Body of pancreas (tissue), 4 donors: ENCODE measurements around the gene PDE11A. TPM values are rescaled to one million over a fixed set of nuclear protein-coding genes. Genes with fewer than 3 reads are reported as not detected.

Experiments used
- ATAC-seq: fragments of 150-250 bp; one replicate; pipeline ENCODE4 v1.9.1; 2016
- DNase-seq, 4 donors: peaks; one replicate each; pipeline ENCODE4 v3.0.0-alpha.2; 2019
- H3K27ac ChIP-seq, 4 donors: fragments of 200-600 bp; sonication (generic); 1 replicate in 3 of 4; 2 replicates in 1 of 4; pipeline versions ENCODE4 v1.5.1 to v1.6.1; 2016 to 2019; ENCODE audit warnings: mild to moderate bottlenecking in 1 of 4, mixed read lengths in 1 of 4, moderate library complexity in 1 of 4
- H3K27me3 ChIP-seq, 2 donors: fragments of 200-600 bp; sonication (generic); one replicate each; pipeline ENCODE4 v1.6.0; 2016; ENCODE audit warnings: mild to moderate bottlenecking in 1 of 2
- H3K36me3 ChIP-seq, 2 donors: fragments of 200-600 bp; sonication (generic); replicated peaks in 1 of 2; 2 replicates each; pipeline ENCODE4 v1.5.1; 2016; ENCODE audit warnings: low read depth in 2 of 2; ENCODE audit not compliant: insufficient read depth in 1 of 2
- H3K4me1 ChIP-seq: fragments of 200-600 bp; sonication (generic); one replicate; pipeline ENCODE4 v1.6.0; 2016
- H3K4me3 ChIP-seq, 2 donors: fragments of 200-600 bp; sonication (generic); 1 replicate in 1 of 2; 2 replicates in 1 of 2; pipeline ENCODE4 v1.5.1; 2016 to 2019
- H3K9me3 ChIP-seq, 3 donors: fragments of 200-600 bp; sonication (generic); 1 replicate in 2 of 3; 2 replicates in 1 of 3; pipeline ENCODE4 v1.5.1; 2016
- CTCF ChIP-seq, 7 experiments: fragments of 450-650 bp in 4 of 7; fragments of 200-600 bp in 3 of 7; sonication (generic) in 3 of 7; IDR thresholded peaks; one replicate each; pipeline ENCODE4 v1.5.1; 2016 to 2019; ENCODE audit warnings: antibody characterized with exemption in 7 of 7
- POLR2A ChIP-seq, 3 donors: fragments of 450-650 bp; IDR thresholded peaks; one replicate each; pipeline ENCODE4 v1.6.1; 2016; ENCODE audit warnings: antibody characterized with exemption in 3 of 3, mild to moderate bottlenecking in 2 of 3
- WGBS, 2 donors: methylation state at CpG; one replicate each; pipeline ENCODE4 v1.1.5; 2017; 5-methylcytosine and 5-hydroxymethylcytosine counted together
- intact Hi-C: fragments of 100-400 bp; cut with DNase I; formaldehyde crosslinking; loops from one replicate; pipeline ENCODE4 v1.15.1; 2023
- total RNA-seq, 2 donors: library from RNA; depleted of rRNA; stranded (reverse); fragments of >200 nt; gene quantifications; one replicate each; pipeline ENCODE4 v1.1.0, GENCODE V29; 2016

PDE11A gene
- total RNA-seq, 2 donors from 2014 or later, result 2.6 to 4.0 TPM

GRCh38 chr2:178101321-178102079, 28.9 kb upstream of the PDE11A start:
- DNase-seq (no peak), ATAC-seq (no peak)

GRCh38 chr2:178093471-178093870, 20.9 kb upstream of the PDE11A start:
- no peak overlapping the region for H3K4me3 ChIP-seq
- no peaks in the 10 kb centered on the region for H3K9me3 ChIP-seq
- no peak for ATAC-seq
- DNase-seq, result no peak
- intact Hi-C loops, result no loop called here
- H3K36me3 ChIP-seq, result no peaks in the 10 kb centered on the region
- TF ChIP-seq CTCF (IDR thresholded peaks at IDR 0.05) (no peak), POLR2A (IDR thresholded peaks at IDR 0.05) (no peak)
- H3K4me1 ChIP-seq, result no peaks in the 10 kb centered on the region
- no peak overlapping the region for H3K27ac ChIP-seq
- no peaks in the 10 kb centered on the region for H3K27me3 ChIP-seq

More at GRCh38 chr2:178101321-178102079, 28.9 kb upstream of the PDE11A start:
- 87 to 90% methylated on average over 3 of the region's 3 CpGs for WGBS, 2 donors
- TF ChIP-seq CTCF (IDR thresholded peaks at IDR 0.05) (no peak), POLR2A (IDR thresholded peaks at IDR 0.05) (no peak)
- H3K9me3 ChIP-seq, result no peaks in the 10 kb centered on the region
- peaks cover 12% of the 10 kb centered on the region for H3K4me1 ChIP-seq
- no peaks in the 10 kb centered on the region for H3K36me3 ChIP-seq
- no peak overlapping the region for H3K27ac ChIP-seq
- intact Hi-C loops, result no loop called here
- H3K4me3 ChIP-seq, result no peak overlapping the region
- H3K27me3 ChIP-seq, result no peaks in the 10 kb centered on the region

GRCh38 chr2:178088774-178089270, 16.2 kb upstream of the PDE11A start:
- DNase-seq (no peak), ATAC-seq (no peak)
- H3K4me3 ChIP-seq, result no peak overlapping the region
- WGBS, 2 donors, result 49 to 51% methylated on average over 6 of the region's 6 CpGs
- no peak overlapping the region for H3K27ac ChIP-seq
- TF ChIP-seq CTCF (IDR thresholded peaks at IDR 0.05), result no peak
- TF ChIP-seq POLR2A (IDR thresholded peaks at IDR 0.05), result no peak
- H3K9me3 ChIP-seq, result no peaks in the 10 kb centered on the region
- H3K27me3 ChIP-seq, result no peaks in the 10 kb centered on the region
- H3K4me1 ChIP-seq, result no peaks in the 10 kb centered on the region
- intact Hi-C loops, result no loop called here
- H3K36me3 ChIP-seq, result no peaks in the 10 kb centered on the region

GRCh38 chr2:178084273-178084672, 11.7 kb upstream of the PDE11A start:
- ATAC-seq (no peak), DNase-seq (no peak)
- intact Hi-C loops, result no loop called here
- Histone ChIP-seq H3K27me3 (no peaks in the 10 kb centered on the region), H3K36me3 (no peaks in the 10 kb centered on the region), H3K4me3 (no peak overlapping the region), H3K9me3 (no peaks in the 10 kb centered on the region), H3K27ac (no peak overlapping the region), H3K4me1 (no peaks in the 10 kb centered on the region)
- 66 to 73% methylated on average over 3 of the region's 3 CpGs for WGBS, 2 donors
- TF ChIP-seq CTCF (IDR thresholded peaks at IDR 0.05), result no peak
- no peak for TF ChIP-seq POLR2A (IDR thresholded peaks at IDR 0.05)
